GM19043 (cell line): Measurements from ENCODE around the gene CELA2A.
"Not testable (repeated sequence)": the region's sequence is repeated elsewhere in the genome, so short reads cannot be mapped to it uniquely, and the experiment has no call there.

Experiments
- ATAC-seq: cut with Tn5 transposase; IDR thresholded peaks from one replicate; pipeline ENCODE4 v1.9.1; 2021; ENCODE audit warnings: low read depth; ENCODE audit not compliant: unreplicated experiment

The CELA2A gene

GRCh38 chr1:15442759-15443158 is 13.8 kb upstream of the CELA2A start:
- ATAC-seq, result no peak

- no peak for ATAC-seq
Measured at GRCh38 chr1:15443281-15443680, 13.3 kb upstream of the CELA2A start.

GRCh38 chr1:15444468-15445389 is 11.8 kb upstream of the CELA2A start:
- ATAC-seq, result no peak

GRCh38 chr1:15445390-15446122 is 11.0 kb upstream of the CELA2A start:
- no peak for ATAC-seq

GRCh38 chr1:15446212-15446611 is 10.3 kb upstream of the CELA2A start:
- ATAC-seq, result no peak

- no peak for ATAC-seq
Measured at GRCh38 chr1:15448877-15449462, 7.6 kb upstream of the CELA2A start.

- no peak for ATAC-seq
Measured at GRCh38 chr1:15449567-15449966, 7.0 kb upstream of the CELA2A start.

GRCh38 chr1:15451014-15451722 is 5.4 kb upstream of the CELA2A start:
- ATAC-seq, result no peak

- ATAC-seq, result no peak
Measured at GRCh38 chr1:15452216-15452615, 4.3 kb upstream of the CELA2A start.

GRCh38 chr1:15452866-15453571 is 3.5 kb upstream of the CELA2A start:
- no peak for ATAC-seq

- ATAC-seq, result no peak
Measured at GRCh38 chr1:15453734-15454133, 2.8 kb upstream of the CELA2A start.

GRCh38 chr1:15454256-15454655 is 2.3 kb upstream of the CELA2A start:
- no peak for ATAC-seq

GRCh38 chr1:15455522-15455921 is 1.0 kb upstream of the CELA2A start:
- ATAC-seq, result no peak

GRCh38 chr1:15457585-15457984 is 1.1 kb downstream of the CELA2A start:
- ATAC-seq, result no peak

- not testable (repeated sequence) for ATAC-seq
Measured at GRCh38 chr1:15458388-15458787, 1.9 kb downstream of the CELA2A start.

GRCh38 chr1:15459771-15460707 is 3.5 kb downstream of the CELA2A start:
- ATAC-seq, result no peak

GRCh38 chr1:15460708-15461095 is 4.2 kb downstream of the CELA2A start:
- no peak for ATAC-seq

GRCh38 chr1:15463064-15463800 is 6.7 kb downstream of the CELA2A start:
- not testable (repeated sequence) for ATAC-seq
